HG03442 (cell line): ENCODE results near the gene CDC6.

Source experiments
- ATAC-seq: cut with Tn5 transposase; IDR thresholded peaks from one replicate; pipeline ENCODE4 v1.9.1; 2021; ENCODE audit warnings: mild to moderate bottlenecking, moderate library complexity; ENCODE audit not compliant: unreplicated experiment

The CDC6 gene

DNA sequence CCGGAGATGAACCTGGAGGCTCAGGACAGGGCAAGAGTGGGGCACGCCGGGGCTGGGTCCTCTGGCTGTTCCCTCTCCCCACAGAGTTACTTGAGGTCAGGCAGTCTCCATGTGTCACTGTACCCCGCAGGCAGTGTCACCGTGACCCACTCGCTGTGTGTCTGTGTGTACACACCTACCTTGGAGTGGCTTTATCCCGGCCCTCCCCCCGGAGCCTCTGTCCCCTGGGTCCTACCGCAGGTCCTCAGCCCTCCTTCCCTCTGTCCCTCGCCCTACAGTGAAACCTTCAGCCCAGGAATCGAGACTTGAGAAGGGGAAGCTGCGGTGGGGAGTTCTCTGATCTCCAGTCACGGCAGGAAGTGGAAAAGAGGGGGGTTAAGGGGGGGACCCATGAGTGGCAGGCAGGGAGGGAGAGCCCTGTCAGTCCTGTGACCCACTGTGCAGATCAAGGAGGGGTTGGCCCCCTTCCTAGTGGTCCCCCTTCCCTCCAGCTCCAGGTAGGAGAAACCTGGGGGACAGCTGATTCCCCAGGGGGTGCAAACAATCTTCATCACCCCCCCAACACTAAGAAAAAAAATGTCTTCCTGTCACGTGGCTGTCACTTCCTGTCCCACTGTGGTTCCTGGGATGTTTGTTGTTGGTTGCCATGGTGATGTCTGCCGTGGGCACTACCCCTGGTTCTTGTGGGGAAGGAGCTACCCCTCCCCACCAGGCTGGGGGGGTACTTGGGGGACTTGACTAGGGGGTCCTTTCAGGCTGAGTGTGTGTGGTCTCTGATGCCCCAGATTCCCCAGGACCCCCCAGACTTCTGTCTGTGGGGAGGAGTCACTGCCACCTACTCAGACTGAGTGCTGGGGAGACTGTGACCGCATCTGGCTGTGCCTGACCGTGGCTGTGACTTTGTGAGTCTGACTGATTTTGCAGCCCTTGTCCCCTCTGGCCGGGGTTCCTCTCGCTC, 35.0 kb downstream of the CDC6 start:
- no peak for ATAC-seq

DNA sequence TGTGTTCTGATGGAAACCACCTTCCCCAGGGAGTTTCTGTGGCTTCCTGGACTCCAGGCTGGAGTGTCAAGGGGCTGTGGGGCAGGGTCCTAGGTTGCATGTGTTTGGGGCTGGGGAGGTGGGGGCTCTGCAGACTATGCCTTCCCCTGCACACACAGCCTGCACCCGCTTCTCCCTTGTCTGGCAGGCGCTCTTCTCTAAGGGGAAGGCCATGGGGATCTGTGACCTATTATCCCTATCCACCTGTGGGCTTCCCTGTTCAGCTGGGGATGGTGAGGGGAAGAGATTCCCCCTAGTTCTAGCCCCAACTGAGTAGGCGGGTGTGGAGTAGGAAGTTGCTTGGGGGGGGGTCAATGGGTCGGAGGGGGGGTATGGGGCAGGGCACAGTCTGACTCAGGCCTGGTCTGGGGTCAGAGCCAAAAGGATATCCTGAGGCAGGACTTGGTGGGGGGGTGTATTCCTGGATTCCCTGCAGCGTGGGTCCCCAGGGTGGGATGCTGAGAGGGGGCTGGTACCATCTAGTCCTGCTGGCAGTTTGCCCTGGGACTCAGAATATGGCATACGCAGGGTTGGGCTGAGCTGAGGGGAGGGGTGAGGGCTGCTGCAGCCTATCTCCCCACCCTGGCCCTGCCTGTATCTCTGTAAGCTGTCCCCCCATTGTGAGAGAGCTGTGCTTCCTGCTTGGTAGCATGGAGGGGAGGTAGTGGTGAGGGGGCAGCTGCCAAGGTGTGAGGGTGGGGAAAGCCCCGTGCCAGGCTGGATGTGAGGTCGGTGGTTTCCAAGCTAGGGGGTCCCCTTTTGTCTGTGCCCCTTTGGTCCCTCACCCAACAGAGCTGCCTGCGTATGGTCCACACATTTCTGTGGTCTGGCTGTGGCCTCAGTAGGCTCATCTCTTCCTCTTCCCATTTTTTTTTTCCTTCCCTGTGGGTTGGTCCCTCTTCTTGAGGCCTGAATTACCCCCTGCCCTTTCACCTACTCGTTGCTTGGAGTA, 36.0 kb downstream of the CDC6 start:
- ATAC-seq: no peak

- no peak for ATAC-seq
Measured at GRCh38 chr17:40325156-40326013, 37.7 kb downstream of the CDC6 start.

DNA sequence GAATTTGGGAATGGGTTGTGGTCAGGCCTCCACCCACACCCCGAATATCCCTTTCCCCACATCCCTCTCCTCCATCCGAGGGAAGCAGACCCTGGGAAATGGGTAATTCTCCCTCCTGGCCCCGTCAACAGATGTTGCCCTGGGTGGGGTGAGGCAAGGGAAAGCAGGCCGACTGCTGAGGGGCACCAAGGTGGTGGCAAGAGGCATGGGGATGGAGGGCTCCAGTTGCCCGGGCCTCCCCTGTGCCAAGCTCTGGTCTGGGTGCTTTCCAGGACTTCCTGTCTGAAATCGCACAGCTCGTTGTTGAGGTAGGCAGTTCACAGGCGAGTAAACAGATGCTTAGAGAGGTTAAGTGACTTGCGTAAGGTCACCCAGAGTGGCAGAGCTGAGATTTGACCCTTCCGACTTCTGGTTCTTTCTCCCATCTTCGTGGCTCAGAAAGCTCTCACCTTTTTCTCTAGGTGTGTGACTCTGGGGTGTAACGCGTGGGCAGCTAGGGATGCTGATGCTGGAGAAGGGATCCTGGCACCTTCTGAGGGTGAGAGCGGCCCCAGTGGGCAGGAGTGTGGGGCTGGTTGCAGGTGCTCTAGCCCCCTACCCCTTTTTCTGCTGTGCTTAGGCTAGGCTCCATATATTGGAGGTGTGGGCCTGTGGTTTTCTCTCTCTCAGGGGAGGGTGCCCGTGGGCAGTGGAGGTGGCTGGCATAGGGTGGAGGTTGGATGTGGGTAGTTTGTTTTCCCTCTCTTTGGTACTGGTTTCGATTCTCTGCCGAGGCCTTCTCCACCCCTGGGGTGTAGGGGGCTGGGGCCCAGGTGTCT, 38.5 kb downstream of the CDC6 start:
- no peak for ATAC-seq

DNA sequence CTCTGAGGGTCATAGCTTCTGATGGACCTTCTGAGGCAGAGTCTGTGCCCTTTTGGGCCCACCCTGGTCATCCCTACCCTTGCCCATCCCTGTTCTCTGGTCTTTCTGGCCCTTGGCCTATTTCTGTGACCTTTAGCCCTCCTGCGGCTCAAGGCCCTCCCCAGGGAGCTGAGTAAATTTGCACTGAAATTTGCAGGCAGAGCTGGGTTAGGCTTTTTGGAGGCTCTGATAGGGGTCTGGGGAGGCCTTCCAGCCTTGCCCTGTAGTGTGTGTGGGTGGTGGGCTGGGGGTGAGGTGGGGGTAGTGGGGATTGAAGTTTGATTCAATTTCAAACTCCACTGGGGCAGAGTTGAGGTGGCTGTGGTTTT, 39.1 kb downstream of the CDC6 start:
- no peak for ATAC-seq

GRCh38 chr17:40327244-40327729, 39.6 kb downstream of the CDC6 start:
- no peak for ATAC-seq

- no peak for ATAC-seq
Measured at GRCh38 chr17:40327735-40328385, 40.2 kb downstream of the CDC6 start.

- ATAC-seq: no peak
Measured at GRCh38 chr17:40328386-40328766, 40.7 kb downstream of the CDC6 start.

- ATAC-seq: no peak
Measured at GRCh38 chr17:40329839-40330794, 42.4 kb downstream of the CDC6 start.

GRCh38 chr17:40330850-40331470, 43.3 kb downstream of the CDC6 start:
- no peak for ATAC-seq

DNA sequence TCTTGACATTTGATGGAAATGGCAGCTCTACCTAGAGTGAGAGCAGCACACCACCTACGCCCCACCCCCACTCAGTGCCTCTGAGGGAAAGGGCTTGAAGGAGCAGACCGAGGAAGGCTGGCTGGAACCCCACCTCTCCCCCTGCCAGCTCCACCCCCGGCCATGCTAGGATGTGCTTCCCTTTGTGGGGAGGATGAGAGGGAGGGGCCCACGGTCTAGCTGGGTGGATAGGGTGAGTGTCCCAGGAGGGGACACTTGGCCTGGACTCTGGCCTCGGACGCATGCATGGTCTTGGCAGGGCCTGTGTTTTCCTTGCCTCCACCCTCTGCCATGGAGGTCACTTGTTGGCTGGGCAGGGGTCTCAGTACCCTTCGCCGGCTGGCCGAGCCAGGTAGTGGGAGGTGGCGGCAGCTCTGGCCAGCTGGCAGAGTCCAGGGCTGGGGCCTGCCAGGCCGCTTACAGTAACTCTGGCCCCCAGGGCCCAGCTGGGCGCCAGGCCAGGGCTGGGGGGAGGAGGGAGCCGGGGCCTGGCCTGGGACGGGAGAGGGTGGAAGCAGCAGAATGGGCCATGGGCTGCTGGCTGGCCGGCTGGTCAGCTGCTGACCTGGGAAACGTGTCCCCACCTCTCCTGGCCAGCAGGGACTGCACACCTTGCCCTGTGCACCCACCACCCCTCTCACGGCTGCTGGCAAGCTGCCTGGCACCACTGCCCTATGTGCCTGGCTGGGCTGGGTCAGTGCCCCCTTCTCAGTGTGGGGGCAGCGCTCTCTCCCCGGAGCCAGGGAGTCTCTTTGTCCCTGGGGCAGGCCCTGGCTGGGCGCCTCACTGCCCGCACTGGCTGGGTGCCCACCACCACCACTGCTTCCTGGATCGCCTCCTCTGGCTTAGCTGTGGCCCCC, 44.3 kb downstream of the CDC6 start:
- ATAC-seq: no peak

DNA sequence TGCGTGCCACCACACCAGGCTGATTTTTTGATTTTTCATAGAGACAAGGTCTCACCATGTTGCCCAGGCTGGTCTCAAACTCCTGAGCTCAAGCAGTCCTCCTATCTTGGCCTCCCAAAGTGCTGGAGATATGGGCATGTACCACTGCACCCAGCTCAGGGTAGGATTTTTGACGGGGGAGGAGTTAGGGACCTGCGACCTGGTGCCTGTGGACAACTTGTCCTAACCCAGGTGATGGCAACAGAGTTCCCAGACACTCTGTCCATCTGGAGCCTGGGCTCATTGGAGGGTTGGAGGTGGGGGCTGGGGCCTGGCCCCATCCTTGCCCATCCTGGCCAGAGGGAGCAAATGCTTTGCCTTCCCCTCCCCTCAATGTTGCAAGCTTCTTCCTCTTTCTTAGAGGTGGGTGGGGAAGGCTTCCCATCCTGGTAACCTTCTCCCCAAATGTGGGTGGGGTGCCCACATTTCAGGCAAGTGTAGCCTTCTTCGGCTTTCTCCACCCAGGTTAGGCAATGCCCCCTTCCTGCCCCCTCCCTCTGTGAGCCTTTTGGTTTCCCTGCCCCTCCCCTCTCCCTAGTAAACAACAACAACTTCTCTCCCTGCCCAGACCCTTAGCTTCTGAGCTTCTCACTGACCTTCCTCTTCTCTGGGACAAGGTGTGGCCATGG, 46.2 kb downstream of the CDC6 start:
- ATAC-seq: no peak

GRCh38 chr17:40335620-40336019, 47.9 kb downstream of the CDC6 start:
- ATAC-seq: no peak

GRCh38 chr17:40337351-40337750, 49.7 kb downstream of the CDC6 start:
- no peak for ATAC-seq

DNA sequence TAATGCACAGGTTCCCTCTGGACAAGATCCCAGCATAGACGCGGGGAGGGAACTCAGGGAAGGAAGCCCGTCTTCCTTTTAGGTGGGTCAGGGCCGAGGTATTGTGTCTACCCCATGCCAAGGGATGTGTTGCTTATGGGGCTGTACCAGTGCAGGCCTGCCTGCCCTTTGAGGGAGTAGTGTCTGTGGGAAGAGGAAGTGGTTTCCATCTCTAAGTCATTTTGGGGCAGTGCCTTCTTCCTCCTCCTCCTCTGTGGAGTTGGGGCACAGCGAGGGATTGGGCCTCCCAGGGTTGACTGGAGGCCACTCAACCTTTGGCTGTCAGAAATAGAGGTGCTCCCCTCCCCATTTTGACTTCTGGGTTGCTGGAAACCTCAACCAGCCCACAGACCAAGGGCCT, 50.4 kb downstream of the CDC6 start:
- no peak for ATAC-seq
